ENCODE measurements around the gene DTX1.

The DTX1 gene

DNA sequence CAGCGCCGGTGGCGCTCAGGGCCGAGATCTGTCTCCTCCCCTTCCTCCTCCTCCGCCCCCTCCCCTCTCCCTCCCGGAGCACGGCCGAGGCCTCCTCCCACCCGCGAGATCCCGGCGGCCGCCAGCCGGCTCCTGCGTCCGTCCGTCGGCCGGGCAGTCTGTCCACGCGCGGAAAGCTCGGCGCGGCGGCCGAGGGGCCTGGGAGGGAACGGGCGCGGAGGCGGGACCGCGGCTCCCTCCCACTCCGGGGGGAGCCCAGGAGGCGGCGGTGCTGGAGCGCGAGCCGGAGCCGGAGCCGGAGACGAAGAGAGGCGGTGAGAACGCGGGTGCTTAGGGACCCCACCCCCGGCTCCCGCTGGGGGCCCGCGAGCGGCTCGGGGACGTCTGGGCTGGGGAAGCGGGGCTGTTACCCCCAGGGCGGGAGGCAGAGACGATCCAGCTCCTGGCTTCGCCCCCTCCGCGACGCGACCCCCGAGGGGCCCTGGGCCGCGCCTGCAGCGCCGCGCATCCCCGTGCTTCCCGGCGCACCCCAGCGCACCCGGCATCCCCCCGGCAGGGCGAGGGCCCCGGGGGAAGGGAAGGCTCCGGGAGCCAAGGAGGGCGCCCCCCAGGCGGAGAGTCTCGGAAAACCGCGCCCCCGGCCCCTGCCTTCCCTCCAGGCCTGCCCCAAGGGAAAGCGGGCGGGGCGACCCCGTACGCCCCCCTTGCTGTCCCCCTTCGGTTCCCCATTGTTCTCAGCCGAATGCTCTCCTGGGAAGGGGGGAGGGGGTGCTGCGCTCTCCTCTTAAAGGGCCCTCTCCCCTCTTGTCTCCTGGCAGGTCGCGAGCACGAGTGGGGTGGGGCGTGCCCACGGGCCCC lies at the start of gene DTX1:
Gene DTX1 (plus strand): TSS at position 100 of the 858 bp plus-strand sequence. CDS start 1,463 bp downstream, outside the sequence.
- DNase-seq (ENCODE audit: low read depth) = no peak

DNA sequence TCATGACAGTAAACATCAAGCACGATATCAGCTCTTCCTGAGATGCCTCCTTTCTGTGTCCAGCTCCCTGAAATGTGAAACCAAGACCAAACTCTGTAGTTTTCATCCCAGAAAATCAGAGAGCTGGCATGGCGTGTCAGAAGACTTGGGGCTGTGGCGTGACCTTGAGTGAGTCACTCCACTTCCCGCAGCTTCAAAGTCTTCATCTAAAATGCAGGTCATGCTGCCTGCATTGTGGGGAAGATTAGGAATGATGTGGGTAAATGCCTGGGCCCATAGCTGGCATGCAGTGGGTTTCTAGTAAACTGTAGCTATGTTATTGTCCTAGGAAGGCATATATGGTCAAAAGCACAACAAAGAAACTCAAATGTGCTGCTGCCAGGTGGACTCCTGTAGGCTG lies 49.4 kb upstream of the DTX1 start:
- H3K4me3 ChIP-seq (ENCODE audit: low read depth, low read length) = no peak overlapping the region
- no peak for DNase-seq (ENCODE audit: low read depth)

More for the DNA sequence above, at the start of gene DTX1:
- peak within 1 kb of the TSS; percentile 39 for H3K4me3 ChIP-seq (ENCODE audit: low read depth, low read length)

DNA sequence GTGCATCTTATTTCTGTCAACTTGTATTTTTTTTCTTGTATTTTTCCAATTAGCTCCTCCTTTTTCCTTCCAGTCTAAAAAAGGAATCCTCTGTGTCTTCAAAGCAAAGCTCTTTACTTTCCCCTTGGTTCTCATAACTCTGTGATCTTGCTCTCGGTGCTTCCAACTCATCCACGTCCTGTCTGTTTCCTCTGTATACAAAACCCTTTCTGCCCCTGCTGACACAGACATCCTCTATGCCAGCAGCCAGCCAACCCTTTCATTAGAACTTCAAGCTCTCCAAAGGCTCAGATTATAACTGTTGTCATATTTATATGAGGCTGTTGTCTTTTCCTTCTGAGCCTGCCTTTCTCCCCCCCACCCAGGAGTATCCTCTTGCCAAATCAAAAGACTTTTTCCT lies 45.8 kb upstream of the DTX1 start:
- no peak overlapping the region for H3K4me3 ChIP-seq (ENCODE audit: low read depth, low read length)
- DNase-seq (ENCODE audit: low read depth) = no peak

DNA sequence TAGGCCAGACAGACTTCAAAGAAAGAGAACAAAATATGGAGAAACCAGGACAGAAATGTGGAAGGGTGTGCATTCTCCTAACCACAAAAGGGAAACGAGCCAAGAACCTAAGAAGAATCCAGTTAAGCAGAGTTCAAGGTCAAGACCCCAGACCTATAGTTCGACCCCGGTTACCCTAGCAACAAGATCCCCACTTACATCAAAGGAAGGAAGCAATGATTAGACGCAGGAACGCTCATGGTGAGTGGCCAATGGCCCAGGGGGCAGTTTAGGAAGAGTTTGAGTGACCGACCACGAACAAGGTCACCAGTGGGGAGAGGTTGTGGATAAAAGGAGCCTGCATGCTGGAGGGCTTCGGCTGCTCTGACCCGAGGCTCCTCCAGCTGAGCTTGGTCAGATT lies 42.0 kb upstream of the DTX1 start:
- H3K4me3 ChIP-seq (ENCODE audit: low read depth, low read length) = no peak overlapping the region
- DNase-seq (ENCODE audit: low read depth) = no peak

DNA sequence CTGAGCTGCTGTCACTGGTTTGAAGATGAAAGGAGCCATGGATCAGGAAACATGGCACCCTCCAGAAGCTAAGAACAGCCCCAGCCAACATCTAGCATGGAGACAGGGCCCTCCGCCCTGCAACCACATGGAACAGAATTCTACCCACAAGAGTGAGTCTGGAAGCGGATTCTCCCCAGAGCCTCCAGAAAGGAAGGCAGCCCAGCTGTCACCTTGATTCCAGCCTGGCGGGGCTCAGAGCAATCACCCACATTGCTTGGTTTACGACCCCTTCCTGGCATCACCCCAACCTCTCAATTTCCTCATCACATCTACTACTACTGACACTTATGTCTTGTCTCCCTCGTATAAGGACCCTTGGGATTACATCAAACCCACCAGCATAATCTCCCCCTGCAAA lies 39.7 kb upstream of the DTX1 start:
- H3K4me3 ChIP-seq (ENCODE audit: low read depth, low read length) = no peak overlapping the region
- no peak for DNase-seq (ENCODE audit: low read depth)

DNA sequence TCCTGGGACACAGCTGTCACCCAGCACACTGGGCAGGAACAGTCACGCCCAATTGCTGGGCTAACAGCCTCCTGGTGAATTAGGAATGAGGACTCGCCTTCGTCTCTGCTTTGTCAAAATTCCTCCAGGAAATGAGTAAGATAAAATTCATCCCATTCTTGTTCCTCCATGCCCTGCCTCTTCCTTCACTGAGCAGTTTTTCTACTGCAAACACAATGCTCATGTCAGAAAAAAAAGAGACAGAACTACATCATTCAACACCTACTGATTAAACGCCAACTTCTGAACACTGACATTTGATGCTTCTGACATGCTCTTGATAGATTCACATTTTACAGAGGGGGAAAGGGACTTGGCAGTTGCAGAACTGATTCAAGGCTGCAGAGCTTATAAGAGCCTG lies 37.5 kb upstream of the DTX1 start:
- H3K4me3 ChIP-seq (ENCODE audit: low read depth, low read length) = no peak overlapping the region
- DNase-seq (ENCODE audit: low read depth) = no peak

DNA sequence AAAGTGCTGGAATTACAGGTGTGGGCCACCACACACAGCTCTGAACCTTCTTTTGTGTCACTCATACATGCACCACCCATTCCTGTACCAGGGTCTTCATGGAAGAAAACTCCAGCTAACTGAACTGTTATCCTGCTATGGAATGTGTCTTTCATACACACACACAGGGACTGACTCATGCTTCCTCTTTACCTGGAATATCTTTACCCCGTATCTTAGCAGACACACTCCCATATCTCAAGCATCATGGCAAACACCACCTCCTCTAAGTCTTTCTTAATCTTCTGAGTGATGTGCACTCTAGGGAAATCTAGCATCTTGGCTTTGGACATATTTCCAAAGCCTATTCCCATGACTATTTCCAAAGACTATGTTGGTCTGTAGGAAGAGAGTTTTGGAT lies 35.0 kb upstream of the DTX1 start:
- H3K4me3 ChIP-seq (ENCODE audit: low read depth, low read length) = no peak overlapping the region
- no peak for DNase-seq (ENCODE audit: low read depth)

DNA sequence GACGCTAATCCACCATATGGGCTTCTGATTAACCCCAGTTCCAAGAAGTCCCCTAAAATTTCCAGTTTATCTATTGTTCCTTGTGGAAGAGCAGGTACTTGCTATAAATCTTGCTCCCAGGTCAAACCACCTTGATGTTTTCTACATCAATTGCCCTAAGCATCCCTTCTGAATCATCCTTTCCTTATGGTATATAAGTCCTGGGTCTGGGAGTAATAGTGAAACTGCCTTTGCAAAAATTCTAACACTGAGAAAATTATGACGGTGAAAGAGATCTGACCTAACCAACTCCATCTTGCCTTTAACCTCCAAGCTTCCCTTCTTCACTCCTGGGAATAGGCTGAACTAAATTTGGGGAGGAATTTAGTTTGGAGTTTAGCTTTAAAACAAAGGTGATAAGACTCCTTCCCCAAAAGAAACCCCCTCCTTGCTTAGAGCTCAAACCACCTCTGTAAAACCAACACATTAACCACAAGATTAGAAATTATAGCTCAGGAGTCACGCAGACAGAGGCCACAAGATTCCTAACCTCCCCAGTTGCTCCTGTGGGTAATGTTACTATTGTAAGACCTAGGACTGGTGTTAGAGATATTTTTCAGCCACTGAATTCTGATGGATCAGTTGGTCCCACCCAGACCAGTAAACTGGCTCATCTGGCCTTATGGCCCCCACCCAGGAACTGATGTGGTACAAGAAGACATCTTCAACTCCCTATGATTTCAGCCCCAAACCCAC lies 33.8 kb upstream of the DTX1 start:
- no peak overlapping the region for H3K4me3 ChIP-seq (ENCODE audit: low read depth, low read length)
- no peak for DNase-seq (ENCODE audit: low read depth)

DNA sequence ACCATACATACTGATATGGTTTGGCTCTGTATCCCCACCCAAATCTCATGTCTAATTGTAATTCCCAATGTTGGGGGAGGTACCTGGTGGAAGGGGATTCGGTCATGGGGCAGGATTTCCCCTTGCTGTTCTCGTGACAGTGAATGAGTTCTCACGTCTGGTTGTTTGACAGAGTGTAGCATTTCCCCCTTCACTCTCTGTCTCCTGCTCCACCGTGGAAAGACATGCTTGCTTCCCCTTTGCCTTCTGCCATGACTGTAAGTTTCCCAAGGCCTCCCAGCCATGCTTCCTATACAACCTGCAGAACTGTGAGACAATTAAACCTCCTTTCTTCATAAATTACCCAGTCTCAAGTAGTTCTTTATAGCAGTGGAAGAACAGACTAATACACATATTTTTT lies 28.8 kb upstream of the DTX1 start:
- no peak for DNase-seq (ENCODE audit: low read depth)
- no peak overlapping the region for H3K4me3 ChIP-seq (ENCODE audit: low read depth, low read length)

DNA sequence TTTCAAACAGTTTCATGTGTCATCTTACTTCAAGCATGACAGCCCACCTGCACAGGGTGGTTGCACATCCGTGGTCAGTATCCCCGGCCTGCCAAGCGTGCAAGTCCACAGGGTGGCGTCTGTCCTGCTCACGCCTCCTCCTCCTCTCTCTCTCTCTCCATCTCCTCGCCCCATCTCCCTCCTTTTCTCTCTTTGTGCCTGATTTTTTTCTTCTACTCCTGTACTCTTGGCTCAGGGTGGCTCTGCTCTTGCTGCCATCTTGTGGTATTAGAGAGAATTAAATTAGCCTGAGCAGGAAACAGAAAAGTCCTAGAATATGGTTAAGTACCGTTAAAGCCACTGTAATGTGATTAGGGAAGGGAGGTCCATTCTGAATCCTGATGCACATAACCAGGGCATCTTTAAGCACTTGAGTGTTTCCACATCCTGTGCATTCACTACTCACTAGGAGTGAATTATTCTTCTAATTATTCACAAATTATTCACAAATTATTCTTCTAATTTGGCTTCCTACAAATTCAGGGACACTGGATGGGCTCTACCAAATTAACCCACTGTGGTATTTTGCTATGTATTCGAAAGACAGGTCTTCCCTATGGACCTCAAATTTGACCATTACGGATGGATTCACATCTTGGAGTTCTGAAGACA lies 25.5 kb upstream of the DTX1 start:
- no peak for DNase-seq (ENCODE audit: low read depth)
- H3K4me3 ChIP-seq (ENCODE audit: low read depth, low read length) = no peak overlapping the region

DNA sequence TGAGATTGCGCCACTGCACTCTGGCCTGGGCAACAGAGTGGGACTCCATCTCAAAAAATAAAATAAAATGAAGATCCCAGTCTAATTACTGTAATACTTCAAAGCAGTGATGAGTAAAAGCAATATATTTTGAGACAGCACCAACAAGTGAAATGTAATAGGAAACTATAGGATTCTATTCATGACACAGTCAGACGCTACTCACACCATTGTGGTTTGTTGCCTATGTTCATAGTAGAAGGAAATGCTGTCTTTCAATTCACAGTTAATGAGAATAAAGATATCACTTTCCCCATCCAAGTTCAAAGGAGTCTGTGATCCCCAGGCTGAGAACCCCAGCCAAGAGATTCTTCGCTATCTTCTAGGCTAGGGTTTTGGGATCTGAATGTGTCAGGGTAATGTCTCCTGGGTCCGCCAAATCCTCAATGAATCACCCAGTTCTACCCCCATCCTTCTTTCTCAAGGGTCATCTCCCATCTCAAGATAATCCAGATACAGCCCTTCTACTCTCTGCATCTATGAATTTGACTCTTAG lies 16.6 kb upstream of the DTX1 start:
- no peak overlapping the region for H3K4me3 ChIP-seq (ENCODE audit: low read depth, low read length)
- DNase-seq (ENCODE audit: low read depth) = no peak

DNA sequence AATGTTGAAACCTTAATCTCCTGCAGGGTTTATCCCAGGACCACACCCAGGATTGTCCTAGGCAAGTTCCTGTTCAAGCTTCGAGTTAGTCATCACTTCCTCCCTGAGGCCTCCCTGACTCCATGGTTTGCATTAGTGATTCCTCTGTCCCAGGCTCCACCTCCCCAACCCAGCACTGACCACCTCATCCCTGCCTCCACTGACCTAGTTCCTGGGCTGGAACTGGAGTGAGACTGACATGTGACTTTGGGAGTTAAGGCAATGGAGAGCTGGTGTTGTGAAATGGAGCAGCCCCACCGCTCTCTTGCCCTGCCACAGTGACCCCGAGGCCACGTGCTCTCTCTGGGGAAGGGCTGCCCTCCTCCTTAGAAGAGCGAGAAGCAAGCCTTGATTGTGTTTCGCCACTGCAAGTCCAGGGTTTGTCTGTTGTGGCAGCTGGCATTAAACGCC lies 15.8 kb upstream of the DTX1 start:
- peak; percentile 64 for DNase-seq (ENCODE audit: low read depth)
- H3K4me3 ChIP-seq (ENCODE audit: low read depth, low read length) = no peak overlapping the region

DNA sequence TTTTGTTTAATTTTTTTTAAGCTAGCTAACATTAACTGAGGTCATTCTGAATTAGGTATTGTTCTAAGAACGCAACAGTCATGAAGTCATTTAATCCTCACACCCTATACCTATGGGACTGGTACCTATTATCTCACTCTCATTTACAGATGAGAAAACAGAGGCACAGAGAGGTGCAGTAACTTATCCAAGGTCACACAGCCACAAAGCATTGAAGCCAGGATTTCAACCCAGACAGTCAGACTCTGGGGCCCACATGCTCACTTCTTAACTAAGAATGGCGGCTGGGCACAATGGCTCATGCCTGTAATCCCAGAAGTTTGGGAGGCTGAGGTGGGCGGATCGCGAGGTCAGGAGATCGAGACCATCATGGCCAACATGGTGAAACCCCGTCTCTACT lies 15.0 kb upstream of the DTX1 start:
- H3K4me3 ChIP-seq (ENCODE audit: low read depth, low read length) = no peak overlapping the region
- DNase-seq (ENCODE audit: low read depth) = no peak

DNA sequence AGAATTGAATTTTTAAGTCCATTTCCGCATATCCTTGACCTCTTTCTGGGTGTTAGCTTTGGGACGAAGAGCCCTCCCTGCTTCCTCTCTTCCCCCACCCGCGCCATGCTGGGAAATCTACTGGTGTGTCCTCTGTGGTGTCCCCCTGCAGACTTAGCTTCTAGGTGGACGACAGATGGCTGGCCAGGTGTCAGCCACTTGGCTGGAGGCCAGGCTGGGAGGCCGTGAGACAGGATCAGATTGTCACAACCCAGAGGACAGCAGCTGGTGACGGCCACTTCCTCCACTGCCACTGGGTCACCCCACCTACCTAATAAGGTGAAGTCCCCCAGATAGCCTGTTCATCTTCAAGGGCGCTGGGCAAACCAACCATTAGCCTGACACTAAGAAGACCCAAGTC lies 13.3 kb upstream of the DTX1 start:
- DNase-seq (ENCODE audit: low read depth) = no peak
- H3K4me3 ChIP-seq (ENCODE audit: low read depth, low read length) = no peak overlapping the region

DNA sequence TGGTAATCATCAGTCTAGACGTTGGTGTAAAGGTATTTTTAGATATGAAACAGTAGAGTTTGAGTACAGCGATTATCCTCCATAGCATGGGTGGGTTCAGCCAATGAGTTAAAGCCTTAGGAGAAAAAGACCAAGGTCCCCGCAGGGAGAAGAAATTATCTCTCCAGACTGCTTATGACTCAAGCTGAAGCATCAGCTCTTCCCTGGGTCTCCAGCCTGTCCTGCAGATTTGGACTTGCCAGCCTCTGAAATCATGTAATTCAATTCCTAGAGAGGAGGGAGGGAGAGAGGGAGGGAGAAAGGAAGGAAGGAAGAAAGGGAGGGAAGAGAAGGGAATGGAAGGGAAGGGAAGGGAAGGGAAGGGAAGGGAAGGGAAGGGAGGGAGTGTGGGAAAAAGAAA lies 12.0 kb upstream of the DTX1 start:
- no peak for DNase-seq (ENCODE audit: low read depth)

DNA sequence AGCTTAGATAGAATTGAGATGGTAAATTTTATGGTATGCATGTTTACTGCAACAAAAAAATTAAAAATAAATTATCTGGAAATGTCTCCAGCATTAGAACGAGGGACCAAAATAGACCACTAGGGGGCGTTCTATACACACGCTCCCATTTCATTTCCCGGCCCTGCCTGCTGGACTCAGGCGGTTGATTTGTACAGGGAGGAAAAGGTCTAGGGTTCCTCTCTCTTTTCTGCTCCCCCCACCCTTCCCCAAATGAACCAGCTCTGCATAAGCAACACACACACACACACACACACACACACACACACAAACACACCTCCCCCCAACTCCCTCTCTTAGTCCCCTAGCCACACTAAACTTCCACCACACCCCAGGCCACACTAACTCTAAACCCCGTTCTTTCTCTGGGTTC lies 7.8 kb upstream of the DTX1 start:
- DNase-seq (ENCODE audit: low read depth) = peak; percentile 7
- no peak overlapping the region for H3K4me3 ChIP-seq (ENCODE audit: low read depth, low read length)

More for the DNA sequence above, 12.0 kb upstream of the DTX1 start:
- no peak overlapping the region for H3K4me3 ChIP-seq (ENCODE audit: low read depth, low read length)

DNA sequence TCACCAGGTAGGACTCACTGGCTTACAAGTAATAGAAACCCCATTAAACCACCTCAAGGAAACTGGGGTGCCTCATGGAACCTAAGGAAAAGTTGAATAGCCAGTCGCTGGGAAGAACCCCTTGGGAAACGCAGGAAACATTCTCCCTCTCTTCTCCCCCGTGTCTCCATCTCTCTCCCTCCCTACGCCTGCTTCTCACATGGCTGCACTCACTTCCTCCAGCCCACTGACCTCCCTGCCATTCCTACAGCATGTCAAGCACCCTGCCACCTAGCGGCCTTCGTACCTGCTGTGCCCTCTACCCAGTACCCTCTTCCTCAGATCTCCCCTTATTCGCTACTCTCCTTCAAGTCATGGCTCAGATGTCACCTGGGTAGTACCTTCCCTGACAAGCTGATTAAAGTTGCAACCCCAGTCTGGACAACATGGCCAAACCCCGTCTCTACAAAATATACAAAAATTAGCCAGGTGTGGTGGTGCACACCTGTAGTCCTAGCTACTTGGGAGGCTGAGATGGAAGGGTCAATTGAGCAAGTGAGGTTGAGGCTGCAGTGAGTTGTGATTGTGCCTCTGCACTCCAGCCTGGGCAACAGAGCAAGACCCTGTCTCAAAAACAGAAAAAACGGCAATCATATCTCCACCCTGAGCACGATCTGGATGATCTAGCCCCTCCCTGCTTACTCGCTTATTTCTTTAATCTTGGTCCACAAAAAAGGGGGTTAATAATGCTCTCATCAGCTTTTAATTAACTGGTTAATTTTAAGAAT lies 6.4 kb upstream of the DTX1 start:
- DNase-seq (ENCODE audit: low read depth) = no peak
- H3K4me3 ChIP-seq (ENCODE audit: low read depth, low read length) = no peak overlapping the region

DNA sequence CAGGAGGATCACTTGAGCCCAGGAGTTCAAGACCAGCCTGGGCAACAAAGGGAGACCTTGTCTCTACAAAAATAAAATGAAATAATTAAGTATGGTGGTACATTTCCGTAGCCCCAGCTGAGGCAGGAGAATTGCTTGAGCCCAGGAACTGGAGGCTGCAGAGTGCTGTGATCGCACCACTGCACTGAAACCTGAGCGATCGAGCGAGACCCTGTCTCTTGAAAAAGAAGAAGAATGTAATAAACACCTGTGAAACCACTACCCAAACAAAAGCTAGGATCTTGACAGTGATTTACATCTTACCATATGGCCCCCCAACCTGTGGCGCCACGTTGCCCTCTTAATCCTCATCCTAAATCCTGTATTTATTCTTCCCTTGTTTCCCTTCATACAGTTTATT lies 5.7 kb upstream of the DTX1 start:
- H3K4me3 ChIP-seq (ENCODE audit: low read depth, low read length) = no peak overlapping the region
- DNase-seq (ENCODE audit: low read depth) = no peak

DNA sequence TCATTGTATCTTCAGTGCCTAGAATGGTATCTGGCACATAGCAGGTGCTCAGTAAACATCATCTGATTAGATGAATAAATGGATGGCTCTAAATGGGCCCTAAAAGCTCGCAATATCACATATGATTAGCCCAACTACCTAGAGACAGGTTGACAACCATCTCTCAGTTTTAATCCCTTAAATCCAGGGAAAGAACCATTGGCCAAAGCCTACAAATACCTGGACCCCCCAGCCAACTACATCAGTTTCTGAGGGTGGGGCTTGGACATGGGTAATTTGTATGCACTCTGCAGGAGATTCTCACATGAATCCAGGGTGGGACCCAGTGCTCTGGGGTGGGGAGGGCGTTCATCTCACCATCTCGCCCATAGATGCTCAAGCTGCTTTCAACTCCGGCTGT lies 4.8 kb upstream of the DTX1 start:
- DNase-seq (ENCODE audit: low read depth) = no peak
- H3K4me3 ChIP-seq (ENCODE audit: low read depth, low read length) = no peak overlapping the region

Data from skeletal muscle cell (primary cell).